GM23338 (cell line): Measurements from ENCODE around the gene ZNF850. TPM values are rescaled to one million over a fixed set of nuclear protein-coding genes. Genes with fewer than 3 reads are reported as not detected.
"Not testable (repeated sequence)": the region's sequence is repeated elsewhere in the genome, so short reads cannot be mapped to it uniquely, and the experiment has no call there.

Experiments used
- ATAC-seq: fragments of 200-7000 bp; cut with Tn5 transposase; 3 replicates; pipeline ENCODE4 v1.9.1; 2020
- DNase-seq: peaks from one replicate; pipeline ENCODE4 v3.0.0-alpha.2; 2015; ENCODE audit warnings: low spot score
- H2AFZ ChIP-seq: fragments of 200-600 bp; sonication (generic); 2 replicates; pipeline ENCODE4 v1.8.0; 2016; ENCODE audit warnings: antibody characterized with exemption, mild to moderate bottlenecking, moderate library complexity
- H3F3A ChIP-seq: fragments of 200-600 bp; sonication (generic); replicated peaks from 2 replicates; pipeline ENCODE4 v1.8.0; 2017; ENCODE audit warnings: antibody characterized with exemption, mixed run types, low read depth
- H3K27ac ChIP-seq: fragments of 200-600 bp; sonication (generic); 2 replicates; pipeline ENCODE4 v1.6.1; 2016; ENCODE audit warnings: low read depth
- H3K27me3 ChIP-seq: fragments of 200-600 bp; sonication (generic); 2 replicates; pipeline ENCODE4 v1.8.0; 2016; ENCODE audit warnings: mild to moderate bottlenecking, mixed run types, moderate library complexity; ENCODE audit not compliant: insufficient read depth
- H3K36me3 ChIP-seq: fragments of 200-600 bp; sonication (generic); 2 replicates; pipeline ENCODE4 v1.8.0; 2016; ENCODE audit warnings: mild to moderate bottlenecking; ENCODE audit not compliant: insufficient read depth
- H3K4me1 ChIP-seq: fragments of 200-600 bp; sonication (generic); 2 replicates; pipeline ENCODE4 v1.8.0; 2016; ENCODE audit warnings: mild to moderate bottlenecking, moderate library complexity; ENCODE audit not compliant: insufficient read depth
- H3K4me2 ChIP-seq: fragments of 200-600 bp; sonication (generic); 2 replicates; pipeline ENCODE4 v1.7.1; 2017; ENCODE audit warnings: mixed run types
- H3K4me3 ChIP-seq: fragments of 200-600 bp; sonication (generic); 2 replicates; pipeline ENCODE4 v1.6.1; 2016; ENCODE audit warnings: mixed run types
- H3K79me2 ChIP-seq: fragments of 200-600 bp; sonication (generic); replicated peaks from 2 replicates; pipeline ENCODE4 v1.8.0; 2017; ENCODE audit warnings: mild to moderate bottlenecking; ENCODE audit not compliant: insufficient read depth
- H3K9me2 ChIP-seq: fragments of 200-600 bp; sonication (generic); 2 replicates; pipeline ENCODE4 v1.8.0; 2017; ENCODE audit not compliant: insufficient read depth
- H4K20me1 ChIP-seq: fragments of 200-600 bp; sonication (generic); replicated peaks from 2 replicates; pipeline ENCODE4 v1.8.0; 2017; ENCODE audit warnings: mild to moderate bottlenecking; ENCODE audit not compliant: insufficient read depth
- H3K27ac Mint-ChIP-seq: 2 replicates; pipeline ENCODE4 v1.8.0; 2020; ENCODE audit warnings: inconsistent platforms, mild to moderate bottlenecking, moderate library complexity, mixed read lengths
- H3K27me3 Mint-ChIP-seq: 3 replicates; pipeline ENCODE4 v1.8.0; 2022; ENCODE audit warnings: low read depth, mild to moderate bottlenecking, moderate library complexity, mixed read lengths, inconsistent platforms; ENCODE audit not compliant: insufficient read depth, poor library complexity
- H3K36me3 Mint-ChIP-seq: 3 replicates; pipeline ENCODE4 v1.8.0; 2021; ENCODE audit warnings: low read depth, mild to moderate bottlenecking, inconsistent platforms, moderate library complexity, mixed read lengths
- H3K4me1 Mint-ChIP-seq: 3 replicates; pipeline ENCODE4 v1.8.0; 2020; ENCODE audit warnings: mild to moderate bottlenecking, inconsistent platforms, mixed read lengths
- H3K4me3 Mint-ChIP-seq: 3 replicates; pipeline ENCODE4 v1.8.0; 2021; ENCODE audit warnings: moderate library complexity, mild to moderate bottlenecking, inconsistent platforms, mixed read lengths
- H3K9me3 Mint-ChIP-seq: 3 replicates; pipeline ENCODE4 v1.8.0; 2020; ENCODE audit warnings: moderate library complexity, mild to moderate bottlenecking, inconsistent platforms, mixed read lengths
- CREB1 ChIP-seq: fragments of 250-450 bp; sonication (Bioruptor Pico); IDR thresholded peaks from 2 replicates; pipeline ENCODE4 v1.5.0; 2020; ENCODE audit warnings: low read depth, mild to moderate bottlenecking, moderate library complexity
- EZH2 ChIP-seq: fragments of 200-600 bp; sonication (generic); IDR thresholded peaks from one replicate; pipeline ENCODE4 v1.8.0; 2017; ENCODE audit warnings: antibody characterized with exemption, mild to moderate bottlenecking, low read depth; ENCODE audit not compliant: unreplicated experiment
- NANOG ChIP-seq: IDR thresholded peaks from 2 replicates; pipeline ENCODE4 v1.6.1; 2016; ENCODE audit warnings: antibody characterized with exemption, borderline replicate concordance
- POLR2AphosphoS5 ChIP-seq: IDR thresholded peaks from 2 replicates; pipeline ENCODE4 v1.6.1; 2016; ENCODE audit warnings: antibody characterized with exemption, low read depth
- STAT1 ChIP-seq: IDR thresholded peaks from one replicate; pipeline ENCODE4 v1.6.1; 2016; ENCODE audit warnings: antibody characterized with exemption; ENCODE audit not compliant: unreplicated experiment
- ZNF114 ChIP-seq: fragments of 250-450 bp; sonication (Bioruptor Pico); IDR thresholded peaks from 2 replicates; pipeline ENCODE4 v1.5.0; 2020; ENCODE audit warnings: mild to moderate bottlenecking, moderate library complexity
- polyA plus RNA-seq: library from polyadenylated mRNA; unstranded; fragments of >200 nt; fragmentation: Nextera tagmentation; extraction: Ambion mirVana; gene quantifications from 2 replicates; pipeline ENCODE4 v1.2.1, GENCODE V29; 2016
- total RNA-seq: library from RNA; depleted of rRNA; stranded (reverse); fragments of >200 nt; shearing (Covaris generic); gene quantifications from 2 replicates; pipeline ENCODE4 v1.2.3, GENCODE V29; 2014
- TF ChIP-seq, protein P1 (sequence below): IDR thresholded peaks from 2 replicates; pipeline ENCODE4 v1.6.1; 2016; ENCODE audit warnings: antibody characterized with exemption
- TF ChIP-seq, protein P2 (sequence below), 2 experiments: fragments of 200-600 bp in 1 of 2; sonication (generic) in 1 of 2; conservative IDR thresholded peaks; 2 replicates each; pipeline versions ENCODE4 v1.5.1 to v1.6.1; 2016 to 2017; ENCODE audit warnings: antibody characterized with exemption in 2 of 2, low read depth in 2 of 2, mild to moderate bottlenecking in 2 of 2, moderate library complexity in 1 of 2

ZNF850 gene
- total and polyA plus RNA-seq, 2 experiments from 2014 or later, result 7.7 to 41.1 TPM

GRCh38 chr19:36749613-36750012 lies 23.0 kb downstream of the ZNF850 start:
- peaks cover 94% of the 10 kb centered on the region for H3K36me3 ChIP-seq
- ATAC-seq, H3K4me1 ChIP-seq, H3K27me3 ChIP-seq, H3K4me3 Mint-ChIP-seq, H4K20me1 ChIP-seq, H3K4me1 Mint-ChIP-seq, H3K27me3 Mint-ChIP-seq, H3K27ac Mint-ChIP-seq, H3K27ac ChIP-seq, H3K4me2 ChIP-seq, H2AFZ ChIP-seq, H3K9me2 ChIP-seq, DNase-seq: not testable (repeated sequence)
- peaks cover 21% of the 10 kb centered on the region; the same call in 1 of the 2 replicates for H3F3A ChIP-seq
- H3K4me3 ChIP-seq, result peak overlapping the region; percentile 36; the same call in 1 of the 2 replicates
- peaks cover 67% of the 10 kb centered on the region for H3K79me2 ChIP-seq
- Mint-ChIP-seq H3K36me3 (peaks cover 99% of the 10 kb centered on the region), H3K9me3 (peaks cover 98% of the 10 kb centered on the region)

GRCh38 chr19:36748431-36749275 lies 24.0 kb downstream of the ZNF850 start:
- H3K79me2 ChIP-seq, result peaks cover 59% of the 10 kb centered on the region
- H3K9me3 Mint-ChIP-seq, result peaks cover 98% of the 10 kb centered on the region
- H3K9me2 ChIP-seq, result no peaks in the 10 kb centered on the region; the same call in 1 of the 2 replicates
- H3K4me3 Mint-ChIP-seq, result no peak overlapping the region
- no peak overlapping the region for H3K4me2 ChIP-seq
- ATAC-seq (no peak), DNase-seq (peak; percentile 26)
- no peak overlapping the region for H3K27ac Mint-ChIP-seq
- no peaks in the 10 kb centered on the region for H4K20me1 ChIP-seq
- peaks cover 6% of the 10 kb centered on the region; the same call in 1 of the 2 replicates for H3K27me3 ChIP-seq
- peak overlapping the region; percentile 36; the same call in 1 of the 2 replicates for H3K4me3 ChIP-seq
- H2AFZ ChIP-seq, result no peak overlapping the region
- H3K4me1 ChIP-seq, result no peaks in the 10 kb centered on the region
- H3F3A ChIP-seq, result peaks cover 21% of the 10 kb centered on the region; the same call in 1 of the 2 replicates
- H3K36me3 ChIP-seq, result peaks cover 89% of the 10 kb centered on the region
- peaks cover 99% of the 10 kb centered on the region for H3K36me3 Mint-ChIP-seq
- TF ChIP-seq, protein P1, sequence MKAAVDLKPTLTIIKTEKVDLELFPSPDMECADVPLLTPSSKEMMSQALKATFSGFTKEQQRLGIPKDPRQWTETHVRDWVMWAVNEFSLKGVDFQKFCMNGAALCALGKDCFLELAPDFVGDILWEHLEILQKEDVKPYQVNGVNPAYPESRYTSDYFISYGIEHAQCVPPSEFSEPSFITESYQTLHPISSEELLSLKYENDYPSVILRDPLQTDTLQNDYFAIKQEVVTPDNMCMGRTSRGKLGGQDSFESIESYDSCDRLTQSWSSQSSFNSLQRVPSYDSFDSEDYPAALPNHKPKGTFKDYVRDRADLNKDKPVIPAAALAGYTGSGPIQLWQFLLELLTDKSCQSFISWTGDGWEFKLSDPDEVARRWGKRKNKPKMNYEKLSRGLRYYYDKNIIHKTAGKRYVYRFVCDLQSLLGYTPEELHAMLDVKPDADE, result no peak
- TF ChIP-seq EZH2, result no peak
- no peak for TF ChIP-seq NANOG
- TF ChIP-seq POLR2AphosphoS5, result no peak
- peaks cover 7% of the 10 kb centered on the region for H3K27me3 Mint-ChIP-seq
- no peak overlapping the region for H3K27ac ChIP-seq
- no peaks in the 10 kb centered on the region for H3K4me1 Mint-ChIP-seq

DNA sequence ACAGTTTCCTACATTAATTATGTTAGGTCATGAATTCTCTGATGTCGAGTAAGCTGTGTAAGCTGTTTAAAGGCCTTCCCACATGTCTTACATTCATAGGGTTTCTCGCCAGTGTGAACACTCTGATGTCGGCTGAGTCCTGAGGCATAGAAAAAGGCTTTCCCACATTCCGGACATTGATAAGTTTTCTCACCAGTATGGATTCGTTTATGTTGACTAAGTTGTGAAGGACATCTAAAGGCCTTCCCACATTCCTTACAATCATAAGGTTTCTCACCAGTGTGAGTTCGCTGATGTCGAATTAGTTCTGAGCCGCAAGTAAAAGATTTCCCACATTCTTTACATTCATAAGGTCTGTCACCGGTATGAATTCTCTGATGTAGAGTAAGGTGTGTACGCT lies 24.9 kb downstream of the ZNF850 start:
- Mint-ChIP-seq H3K9me3 (peaks cover 100% of the 10 kb centered on the region), H3K36me3 (peaks cover 97% of the 10 kb centered on the region), H3K4me3 (no peak overlapping the region), H3K27ac (no peak overlapping the region), H3K27me3 (peaks cover 7% of the 10 kb centered on the region), H3K4me1 (no peaks in the 10 kb centered on the region)
- no peak overlapping the region for H3K27ac ChIP-seq
- no peaks in the 10 kb centered on the region; the same call in 1 of the 2 replicates for H3K9me2 ChIP-seq
- peaks cover 54% of the 10 kb centered on the region for H3K79me2 ChIP-seq
- H4K20me1 ChIP-seq, result no peaks in the 10 kb centered on the region
- no peak overlapping the region for H2AFZ ChIP-seq
- no peak for ATAC-seq
- H3K4me2 ChIP-seq, result no peak overlapping the region
- H3K36me3 ChIP-seq, result peaks cover 83% of the 10 kb centered on the region
- peaks cover 6% of the 10 kb centered on the region; the same call in 1 of the 2 replicates for H3K27me3 ChIP-seq
- H3F3A ChIP-seq, result peaks cover 21% of the 10 kb centered on the region; the same call in 1 of the 2 replicates
- H3K4me1 ChIP-seq, result no peaks in the 10 kb centered on the region
- no peak for DNase-seq
- peak overlapping the region; percentile 1; the same call in 1 of the 2 replicates for H3K4me3 ChIP-seq
- TF ChIP-seq, protein P2, sequence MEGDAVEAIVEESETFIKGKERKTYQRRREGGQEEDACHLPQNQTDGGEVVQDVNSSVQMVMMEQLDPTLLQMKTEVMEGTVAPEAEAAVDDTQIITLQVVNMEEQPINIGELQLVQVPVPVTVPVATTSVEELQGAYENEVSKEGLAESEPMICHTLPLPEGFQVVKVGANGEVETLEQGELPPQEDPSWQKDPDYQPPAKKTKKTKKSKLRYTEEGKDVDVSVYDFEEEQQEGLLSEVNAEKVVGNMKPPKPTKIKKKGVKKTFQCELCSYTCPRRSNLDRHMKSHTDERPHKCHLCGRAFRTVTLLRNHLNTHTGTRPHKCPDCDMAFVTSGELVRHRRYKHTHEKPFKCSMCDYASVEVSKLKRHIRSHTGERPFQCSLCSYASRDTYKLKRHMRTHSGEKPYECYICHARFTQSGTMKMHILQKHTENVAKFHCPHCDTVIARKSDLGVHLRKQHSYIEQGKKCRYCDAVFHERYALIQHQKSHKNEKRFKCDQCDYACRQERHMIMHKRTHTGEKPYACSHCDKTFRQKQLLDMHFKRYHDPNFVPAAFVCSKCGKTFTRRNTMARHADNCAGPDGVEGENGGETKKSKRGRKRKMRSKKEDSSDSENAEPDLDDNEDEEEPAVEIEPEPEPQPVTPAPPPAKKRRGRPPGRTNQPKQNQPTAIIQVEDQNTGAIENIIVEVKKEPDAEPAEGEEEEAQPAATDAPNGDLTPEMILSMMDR (conservative IDR thresholded peaks at IDR 0.05; ENCODE audit: low read depth in 2 of 2), result no peak
- TF ChIP-seq POLR2AphosphoS5 (no peak), CREB1 (no peak), ZNF114 (no peak), STAT1 (no peak)
- TF ChIP-seq, protein P1, result no peak
